ENCODE measurements around the gene DIP2A.
"Not testable (repeated sequence)": the region's sequence is repeated elsewhere in the genome, so short reads cannot be mapped to it uniquely, and the experiment has no call there.

DIP2A gene

GRCh38 chr21:46503922-46504550 is 45.3 kb downstream of the DIP2A start:
- peak; percentile 57 for ATAC-seq (replicated peaks; ENCODE audit: extremely low read depth, poor library complexity, severe bottlenecking)
- Mint-ChIP-seq H3K4me3 (no peak overlapping the region), H3K9me3 (no peaks in the 10 kb centered on the region), H3K4me1 (peaks cover 32% of the 10 kb centered on the region), H3K27me3 (no peaks in the 10 kb centered on the region), H3K36me3 (ENCODE audit: insufficient read depth) (peaks cover 35% of the 10 kb centered on the region), H3K27ac (ENCODE audit: low read depth) (peak overlapping the region; percentile 86)
- DNase-seq (ENCODE audit: low spot score in 2 of 2) = no peak

- no peak for ATAC-seq (replicated peaks; ENCODE audit: extremely low read depth, poor library complexity, severe bottlenecking)
- H3K27ac Mint-ChIP-seq (ENCODE audit: low read depth) = peak overlapping the region; percentile 86
Measured at GRCh38 chr21:46504666-46505065, 46.0 kb downstream of the DIP2A start.

GRCh38 chr21:46507562-46507961 is 48.9 kb downstream of the DIP2A start:
- H3K36me3 Mint-ChIP-seq (ENCODE audit: insufficient read depth) = peaks cover 55% of the 10 kb centered on the region
- H3K27ac Mint-ChIP-seq (ENCODE audit: low read depth) = no peak overlapping the region
- no peaks in the 10 kb centered on the region for H3K9me3 Mint-ChIP-seq
- DNase-seq (ENCODE audit: low spot score in 2 of 2) = no peak
- no peaks in the 10 kb centered on the region for H3K27me3 Mint-ChIP-seq
- no peak overlapping the region for H3K4me3 Mint-ChIP-seq
- H3K4me1 Mint-ChIP-seq = peaks cover 18% of the 10 kb centered on the region
- no peak for ATAC-seq (replicated peaks; ENCODE audit: extremely low read depth, poor library complexity, severe bottlenecking)

More at GRCh38 chr21:46504666-46505065, 46.0 kb downstream of the DIP2A start:
- Mint-ChIP-seq H3K4me1 (peaks cover 26% of the 10 kb centered on the region), H3K36me3 (ENCODE audit: insufficient read depth) (peaks cover 36% of the 10 kb centered on the region), H3K4me3 (no peak overlapping the region), H3K27me3 (no peaks in the 10 kb centered on the region), H3K9me3 (no peaks in the 10 kb centered on the region)
- no peak for DNase-seq (ENCODE audit: low spot score in 2 of 2)

GRCh38 chr21:46509741-46510502 is 51.2 kb downstream of the DIP2A start:
- Mint-ChIP-seq H3K9me3 (no peaks in the 10 kb centered on the region), H3K27me3 (no peaks in the 10 kb centered on the region), H3K27ac (ENCODE audit: low read depth) (no peak overlapping the region), H3K4me3 (no peak overlapping the region), H3K4me1 (no peaks in the 10 kb centered on the region), H3K36me3 (ENCODE audit: insufficient read depth) (peaks cover 50% of the 10 kb centered on the region)
- no peak for ATAC-seq (replicated peaks; ENCODE audit: extremely low read depth, poor library complexity, severe bottlenecking)
- DNase-seq (ENCODE audit: low spot score in 2 of 2) = no peak

- no peak for ATAC-seq (replicated peaks; ENCODE audit: extremely low read depth, poor library complexity, severe bottlenecking)
- Mint-ChIP-seq H3K4me3 (no peak overlapping the region), H3K36me3 (ENCODE audit: insufficient read depth) (peaks cover 36% of the 10 kb centered on the region), H3K9me3 (no peaks in the 10 kb centered on the region), H3K27me3 (no peaks in the 10 kb centered on the region), H3K4me1 (peaks cover 10% of the 10 kb centered on the region), H3K27ac (ENCODE audit: low read depth) (peak overlapping the region; percentile 80)
- no peak for DNase-seq (ENCODE audit: low spot score in 2 of 2)
Measured at GRCh38 chr21:46515109-46515508, 56.4 kb downstream of the DIP2A start.

GRCh38 chr21:46516068-46516467 is 57.4 kb downstream of the DIP2A start:
- Mint-ChIP-seq H3K36me3 (ENCODE audit: insufficient read depth) (peaks cover 31% of the 10 kb centered on the region), H3K27me3 (no peaks in the 10 kb centered on the region), H3K9me3 (no peaks in the 10 kb centered on the region), H3K4me3 (no peak overlapping the region), H3K4me1 (peaks cover 10% of the 10 kb centered on the region), H3K27ac (ENCODE audit: low read depth) (peak overlapping the region; percentile 80)
- DNase-seq (ENCODE audit: low spot score in 2 of 2) = no peak
- no peak for ATAC-seq (replicated peaks; ENCODE audit: extremely low read depth, poor library complexity, severe bottlenecking)

GRCh38 chr21:46517361-46517760 is 58.7 kb downstream of the DIP2A start:
- Mint-ChIP-seq H3K36me3 (ENCODE audit: insufficient read depth) (peaks cover 26% of the 10 kb centered on the region), H3K27me3 (no peaks in the 10 kb centered on the region), H3K9me3 (no peaks in the 10 kb centered on the region), H3K4me3 (no peak overlapping the region), H3K4me1 (peaks cover 10% of the 10 kb centered on the region), H3K27ac (ENCODE audit: low read depth) (peak overlapping the region; percentile 55)
- DNase-seq (ENCODE audit: low spot score in 2 of 2) = no peak
- ATAC-seq (replicated peaks; ENCODE audit: extremely low read depth, poor library complexity, severe bottlenecking) = no peak

- Mint-ChIP-seq H3K4me3 (no peak overlapping the region), H3K27ac (ENCODE audit: low read depth) (no peak overlapping the region), H3K27me3 (no peaks in the 10 kb centered on the region), H3K4me1 (peaks cover 10% of the 10 kb centered on the region), H3K9me3 (no peaks in the 10 kb centered on the region), H3K36me3 (ENCODE audit: insufficient read depth) (peaks cover 21% of the 10 kb centered on the region)
- DNase-seq (ENCODE audit: low spot score in 2 of 2) = no peak
- ATAC-seq (replicated peaks; ENCODE audit: extremely low read depth, poor library complexity, severe bottlenecking) = no peak
Measured at GRCh38 chr21:46518983-46519583, 60.4 kb downstream of the DIP2A start.

- not testable (repeated sequence) for H3K9me3 Mint-ChIP-seq; ATAC-seq (replicated peaks; ENCODE audit: extremely low read depth, poor library complexity, severe bottlenecking); DNase-seq (ENCODE audit: low spot score in 2 of 2); H3K27me3 Mint-ChIP-seq; H3K4me3 Mint-ChIP-seq; H3K27ac Mint-ChIP-seq (ENCODE audit: low read depth)
- H3K36me3 Mint-ChIP-seq (ENCODE audit: insufficient read depth) = peaks cover 17% of the 10 kb centered on the region
- peaks cover 13% of the 10 kb centered on the region for H3K4me1 Mint-ChIP-seq
Measured at GRCh38 chr21:46527393-46527792, 68.7 kb downstream of the DIP2A start.

- no peak for ATAC-seq (replicated peaks; ENCODE audit: extremely low read depth, poor library complexity, severe bottlenecking)
- Mint-ChIP-seq H3K27me3 (no peaks in the 10 kb centered on the region), H3K4me3 (no peak overlapping the region), H3K27ac (ENCODE audit: low read depth) (no peak overlapping the region), H3K4me1 (peaks cover 13% of the 10 kb centered on the region), H3K36me3 (ENCODE audit: insufficient read depth) (peaks cover 19% of the 10 kb centered on the region), H3K9me3 (no peaks in the 10 kb centered on the region)
- no peak for DNase-seq (ENCODE audit: low spot score in 2 of 2)
Measured at GRCh38 chr21:46527801-46528200, 69.1 kb downstream of the DIP2A start.

GRCh38 chr21:46532080-46532479 is 73.4 kb downstream of the DIP2A start:
- DNase-seq (ENCODE audit: low spot score in 2 of 2) (no peak), ATAC-seq (replicated peaks; ENCODE audit: extremely low read depth, poor library complexity, severe bottlenecking) (no peak)
- H3K36me3 Mint-ChIP-seq (ENCODE audit: insufficient read depth) = peaks cover 33% of the 10 kb centered on the region
- no peak overlapping the region for H3K27ac Mint-ChIP-seq (ENCODE audit: low read depth)
- H3K27me3 Mint-ChIP-seq = no peaks in the 10 kb centered on the region
- peaks cover 7% of the 10 kb centered on the region for H3K4me1 Mint-ChIP-seq
- no peak overlapping the region for H3K4me3 Mint-ChIP-seq
- H3K9me3 Mint-ChIP-seq = no peaks in the 10 kb centered on the region

- no peak overlapping the region for H3K27ac Mint-ChIP-seq (ENCODE audit: low read depth)
- H3K27me3 Mint-ChIP-seq = no peaks in the 10 kb centered on the region
- no peaks in the 10 kb centered on the region for H3K9me3 Mint-ChIP-seq
- no peak for ATAC-seq (replicated peaks; ENCODE audit: extremely low read depth, poor library complexity, severe bottlenecking)
- no peak for DNase-seq (ENCODE audit: low spot score in 2 of 2)
- H3K4me1 Mint-ChIP-seq = no peaks in the 10 kb centered on the region
- H3K4me3 Mint-ChIP-seq = no peak overlapping the region
- peaks cover 36% of the 10 kb centered on the region for H3K36me3 Mint-ChIP-seq (ENCODE audit: insufficient read depth)
Measured at GRCh38 chr21:46537026-46537425, 78.3 kb downstream of the DIP2A start.

- Mint-ChIP-seq H3K27ac (ENCODE audit: low read depth) (no peak overlapping the region), H3K4me3 (no peak overlapping the region), H3K9me3 (no peaks in the 10 kb centered on the region), H3K4me1 (no peaks in the 10 kb centered on the region), H3K27me3 (no peaks in the 10 kb centered on the region), H3K36me3 (ENCODE audit: insufficient read depth) (peaks cover 38% of the 10 kb centered on the region)
- ATAC-seq (replicated peaks; ENCODE audit: extremely low read depth, poor library complexity, severe bottlenecking) (no peak), DNase-seq (ENCODE audit: low spot score in 2 of 2) (no peak)
Measured at GRCh38 chr21:46538262-46538661, 79.6 kb downstream of the DIP2A start.
